AG09319 (cell line): ENCODE data around the gene PSD2.

Experiments
- DNase-seq: peaks from one replicate; pipeline ENCODE4 v3.0.0-alpha.2; 2010; ENCODE audit warnings: low read depth; ENCODE audit errors: extremely low read depth
- TF ChIP-seq, protein P1 (sequence below): IDR thresholded peaks from 2 replicates; pipeline ENCODE4 v1.5.1; 2011; ENCODE audit warnings: low read depth, mild to moderate bottlenecking, inconsistent platforms, low read length, moderate library complexity

PSD2 gene

GRCh38 chr5:139842321-139842720, 46.7 kb downstream of the PSD2 start:
- TF ChIP-seq, protein P1, sequence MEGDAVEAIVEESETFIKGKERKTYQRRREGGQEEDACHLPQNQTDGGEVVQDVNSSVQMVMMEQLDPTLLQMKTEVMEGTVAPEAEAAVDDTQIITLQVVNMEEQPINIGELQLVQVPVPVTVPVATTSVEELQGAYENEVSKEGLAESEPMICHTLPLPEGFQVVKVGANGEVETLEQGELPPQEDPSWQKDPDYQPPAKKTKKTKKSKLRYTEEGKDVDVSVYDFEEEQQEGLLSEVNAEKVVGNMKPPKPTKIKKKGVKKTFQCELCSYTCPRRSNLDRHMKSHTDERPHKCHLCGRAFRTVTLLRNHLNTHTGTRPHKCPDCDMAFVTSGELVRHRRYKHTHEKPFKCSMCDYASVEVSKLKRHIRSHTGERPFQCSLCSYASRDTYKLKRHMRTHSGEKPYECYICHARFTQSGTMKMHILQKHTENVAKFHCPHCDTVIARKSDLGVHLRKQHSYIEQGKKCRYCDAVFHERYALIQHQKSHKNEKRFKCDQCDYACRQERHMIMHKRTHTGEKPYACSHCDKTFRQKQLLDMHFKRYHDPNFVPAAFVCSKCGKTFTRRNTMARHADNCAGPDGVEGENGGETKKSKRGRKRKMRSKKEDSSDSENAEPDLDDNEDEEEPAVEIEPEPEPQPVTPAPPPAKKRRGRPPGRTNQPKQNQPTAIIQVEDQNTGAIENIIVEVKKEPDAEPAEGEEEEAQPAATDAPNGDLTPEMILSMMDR = no peak
- no peak for DNase-seq

DNA sequence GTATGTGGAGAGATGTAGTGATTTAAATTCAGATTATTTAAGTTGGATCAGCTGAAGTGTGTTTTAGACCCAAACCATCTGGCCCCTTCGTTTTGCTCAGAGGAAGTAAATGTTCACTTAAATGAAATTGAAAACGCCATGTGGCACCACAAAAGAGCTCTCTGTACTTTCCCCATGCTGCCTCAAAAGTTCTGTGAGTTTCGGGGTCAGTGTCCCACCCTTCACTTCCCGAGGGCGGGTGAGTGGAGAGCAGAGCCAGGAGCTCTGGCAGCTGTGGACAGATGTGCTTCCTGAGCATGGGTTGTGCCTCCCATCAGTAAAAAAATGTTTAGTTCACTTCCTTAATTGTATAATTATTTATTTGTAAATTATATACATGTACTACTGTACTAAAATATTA, 48.4 kb downstream of the PSD2 start:
- no peak for DNase-seq
- TF ChIP-seq, protein P1 = no peak

- DNase-seq = peak; percentile 45
- TF ChIP-seq, protein P1 = peak; percentile 80
Measured at GRCh38 chr5:139844472-139845145, 49.0 kb downstream of the PSD2 start.

- no peak for DNase-seq
- TF ChIP-seq, protein P1 = no peak
Measured at GRCh38 chr5:139845846-139846681, 50.5 kb downstream of the PSD2 start.

- DNase-seq = no peak
- TF ChIP-seq, protein P1 = no peak
Measured at GRCh38 chr5:139847091-139847490, 51.5 kb downstream of the PSD2 start.

DNA sequence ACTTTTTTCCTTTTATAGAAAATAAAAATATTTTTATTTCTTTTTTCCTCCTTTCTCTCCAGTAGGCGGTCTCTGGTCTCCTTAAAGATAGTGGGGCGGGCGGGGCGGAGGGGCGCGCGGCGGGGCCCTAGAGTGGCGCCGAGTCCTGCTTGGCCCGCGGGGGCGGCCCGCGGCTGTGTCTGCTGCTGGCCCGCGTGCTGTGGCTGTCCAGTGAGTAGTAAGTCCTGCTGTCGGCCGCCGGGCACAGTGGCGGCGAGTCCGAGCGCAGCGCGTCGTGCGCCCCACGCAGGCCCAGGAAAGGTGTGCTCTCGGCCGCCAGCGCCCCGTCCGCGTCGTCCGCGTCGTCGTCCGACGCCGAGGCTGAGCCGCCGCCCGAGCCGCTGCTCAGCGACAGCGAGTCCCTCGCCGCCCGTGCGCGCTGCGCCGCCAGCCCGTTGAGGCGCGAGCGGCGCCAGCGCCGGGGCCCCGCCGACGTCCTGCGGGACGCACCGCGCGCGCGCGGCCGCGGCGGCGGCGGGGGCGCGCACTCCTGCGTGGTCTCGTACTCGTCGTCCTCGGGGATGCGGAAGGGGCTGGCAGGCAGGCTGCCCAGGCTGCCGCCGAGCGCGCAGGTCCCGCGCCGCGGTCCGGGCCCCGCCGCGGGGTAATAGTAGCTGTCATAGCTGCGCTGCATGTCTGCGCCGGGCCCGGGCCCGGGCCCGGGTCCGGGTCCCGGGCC, 52.3 kb downstream of the PSD2 start:
- TF ChIP-seq, protein P1 = no peak
- no peak for DNase-seq

DNA sequence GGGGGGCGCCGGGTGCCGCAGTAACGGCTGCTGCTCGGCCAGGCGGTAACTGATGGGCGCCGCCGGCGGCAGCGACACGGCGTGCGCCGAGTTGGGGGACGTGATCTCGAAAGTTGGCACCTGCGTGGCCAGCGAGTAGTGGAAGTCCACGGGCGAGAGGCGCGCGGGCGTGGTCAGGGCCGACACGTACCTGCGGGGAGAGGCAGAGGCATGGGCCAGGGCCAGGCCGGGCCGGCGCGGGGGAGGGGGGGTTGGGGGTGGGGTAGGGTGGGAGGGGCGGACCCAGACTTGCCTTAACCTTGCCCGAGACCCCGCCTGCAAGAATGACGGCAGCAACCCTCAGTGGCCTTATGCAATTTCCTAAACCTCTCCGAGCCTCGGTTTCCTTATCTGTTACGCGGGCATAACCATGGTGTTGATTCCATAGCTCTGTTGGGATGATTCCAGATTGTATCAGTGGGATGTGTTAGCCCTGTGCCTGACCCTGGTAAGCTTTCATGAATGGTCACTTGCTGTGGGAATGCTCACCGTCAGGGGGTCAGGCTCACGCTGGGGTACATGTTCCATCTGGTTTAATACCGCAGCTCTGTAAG, 53.0 kb downstream of the PSD2 start:
- TF ChIP-seq, protein P1 = no peak
- DNase-seq = no peak
